Caki2 (cell line): ENCODE data around the gene ABR. TPM values are rescaled to one million over a fixed set of nuclear protein-coding genes. Genes with fewer than 3 reads are reported as not detected.
"Not testable (repeated sequence)": the region's sequence is repeated elsewhere in the genome, so short reads cannot be mapped to it uniquely, and the experiment has no call there.

Experiments
- DNase-seq: peaks from one replicate; pipeline ENCODE4 v3.0.0-alpha.2; 2015; ENCODE audit warnings: low read depth
- in situ Hi-C: cut with HindIII; loops from 2 replicates; pipeline ENCODE4 v1.10.0; 2016; ENCODE audit warnings: low sequenced_read_pairs, low pct_unique_long_range_greater_than_20kb, mixed read lengths
- total RNA-seq: library from RNA; depleted of rRNA; stranded (reverse); fragments of >200 nt; shearing (Covaris generic); gene quantifications from 2 replicates; pipeline ENCODE4 v1.2.3, GENCODE V29; 2014; ENCODE audit warnings: low replicate concordance

ABR gene
- total RNA-seq, 1 experiment from 2014 or later = 37.4 TPM

- DNase-seq = peak; percentile 81
Observed at GRCh38 chr17:1109606-1110540, 69.9 kb downstream of the ABR start.

GRCh38 chr17:1108765-1109605, 70.8 kb downstream of the ABR start:
- peak; percentile 61 for DNase-seq
- in situ Hi-C loops = no loop called here

More at GRCh38 chr17:1109606-1110540, 69.9 kb downstream of the ABR start:
- in situ Hi-C loops = no loop called here

- DNase-seq = no peak
- in situ Hi-C loops = no loop called here
Observed at GRCh38 chr17:1108478-1108764, 71.4 kb downstream of the ABR start.

GRCh38 chr17:1107777-1108477, 71.9 kb downstream of the ABR start:
- in situ Hi-C loops = no loop called here
- DNase-seq = no peak

- DNase-seq = no peak
- in situ Hi-C loops = no loop called here
Observed at GRCh38 chr17:1107083-1107776, 72.6 kb downstream of the ABR start.

GRCh38 chr17:1104222-1104621, 75.6 kb downstream of the ABR start:
- no peak for DNase-seq
- in situ Hi-C loops = no loop called here

GRCh38 chr17:1100382-1100781, 79.4 kb downstream of the ABR start:
- in situ Hi-C loops = no loop called here
- DNase-seq = no peak

- in situ Hi-C loops = no loop called here
- no peak for DNase-seq
Observed at GRCh38 chr17:1099242-1099641, 80.5 kb downstream of the ABR start.

GRCh38 chr17:1097972-1098744, 81.6 kb downstream of the ABR start:
- not testable (repeated sequence) for DNase-seq

GRCh38 chr17:1096215-1096614, 83.6 kb downstream of the ABR start:
- in situ Hi-C loops = no loop called here
- DNase-seq = no peak

More at GRCh38 chr17:1097972-1098744, 81.6 kb downstream of the ABR start:
- in situ Hi-C loops = not testable (repeated sequence)

GRCh38 chr17:1095853-1096173, 84.0 kb downstream of the ABR start:
- in situ Hi-C loops = no loop called here

GRCh38 chr17:1095090-1095852, 84.5 kb downstream of the ABR start:
- DNase-seq = no peak
- in situ Hi-C loops = no loop called here

More at GRCh38 chr17:1095853-1096173, 84.0 kb downstream of the ABR start:
- DNase-seq = no peak

GRCh38 chr17:1094591-1094990, 85.2 kb downstream of the ABR start:
- DNase-seq = no peak
- in situ Hi-C loops = no loop called here

GRCh38 chr17:1091900-1092299, 87.9 kb downstream of the ABR start:
- DNase-seq = no peak
- in situ Hi-C loops = no loop called here

GRCh38 chr17:1091190-1091534, 88.6 kb downstream of the ABR start:
- in situ Hi-C loops = no loop called here
- no peak for DNase-seq

- DNase-seq = peak; percentile 86
- in situ Hi-C loops = no loop called here
Observed at GRCh38 chr17:1090465-1091189, 89.2 kb downstream of the ABR start.
